MM.1S (cell line): ENCODE results near the gene GPR35.

Source experiments
- DNase-seq: peaks from one replicate; pipeline ENCODE4 v3.0.0-alpha.2; 2015
- H2AFZ ChIP-seq: fragments of 300-600 bp; sonication (generic); 2 replicates; pipeline ENCODE4 v1.6.0; 2016; ENCODE audit warnings: antibody characterized with exemption, low read length
- H3F3A ChIP-seq: fragments of 300-600 bp; sonication (generic); 2 replicates; pipeline ENCODE4 v1.6.1; 2016; ENCODE audit warnings: mild to moderate bottlenecking, antibody characterized with exemption, low read length, moderate library complexity, mixed read lengths; ENCODE audit not compliant: insufficient read depth
- H3K27ac ChIP-seq: fragments of 300-600 bp; sonication (generic); 2 replicates; pipeline ENCODE4 v1.5.1; 2016; ENCODE audit warnings: mild to moderate bottlenecking, low read length
- H3K27me3 ChIP-seq: fragments of 300-600 bp; sonication (generic); replicated peaks from 2 replicates; pipeline ENCODE4 v1.6.0; 2016; ENCODE audit warnings: low read length; ENCODE audit not compliant: insufficient read depth
- H3K36me3 ChIP-seq: fragments of 300-600 bp; sonication (generic); replicated peaks from 2 replicates; pipeline ENCODE4 v1.6.1; 2016; ENCODE audit warnings: mild to moderate bottlenecking, low read length, mixed read lengths; ENCODE audit not compliant: insufficient read depth
- H3K4me1 ChIP-seq: fragments of 300-600 bp; sonication (generic); 2 replicates; pipeline ENCODE4 v1.6.1; 2016; ENCODE audit warnings: low read length, mixed read lengths
- H3K4me2 ChIP-seq: fragments of 300-600 bp; sonication (generic); 2 replicates; pipeline ENCODE4 v1.6.0; 2016; ENCODE audit warnings: low read depth, low read length
- H3K4me3 ChIP-seq: fragments of 300-600 bp; sonication (generic); 2 replicates; pipeline ENCODE4 v1.5.1; 2016; ENCODE audit warnings: low read length, mixed read lengths
- H3K79me2 ChIP-seq: fragments of 300-600 bp; sonication (generic); 2 replicates; pipeline ENCODE4 v1.6.1; 2016; ENCODE audit warnings: mixed run types, low read length, mixed read lengths
- H3K9ac ChIP-seq: fragments of 300-600 bp; sonication (generic); 2 replicates; pipeline ENCODE4 v1.6.1; 2016; ENCODE audit warnings: low read length, mixed read lengths
- H3K9me2 ChIP-seq: fragments of 300-600 bp; sonication (generic); replicated peaks from 2 replicates; pipeline ENCODE4 v1.6.1; 2016; ENCODE audit warnings: mild to moderate bottlenecking, low read length, mixed read lengths; ENCODE audit not compliant: insufficient read depth
- H3K9me3 ChIP-seq: fragments of 300-600 bp; sonication (generic); replicated peaks from 2 replicates; pipeline ENCODE4 v1.6.1; 2016; ENCODE audit warnings: mild to moderate bottlenecking, low read length, mixed read lengths; ENCODE audit not compliant: insufficient read depth
- H4K20me1 ChIP-seq: fragments of 300-600 bp; sonication (generic); 2 replicates; pipeline ENCODE4 v1.6.1; 2016; ENCODE audit warnings: mild to moderate bottlenecking, low read length, moderate library complexity, mixed read lengths; ENCODE audit not compliant: insufficient read depth
- EZH2 ChIP-seq: fragments of 300-600 bp; sonication (generic); optimal IDR thresholded peaks from 2 replicates; pipeline ENCODE3; 2017; ENCODE audit warnings: low read depth, mild to moderate bottlenecking, antibody characterized with exemption, low read length, mixed read lengths
- EZH2phosphoT487 ChIP-seq: fragments of 300-600 bp; sonication (generic); IDR thresholded peaks from 2 replicates; pipeline ENCODE4 v1.6.1; 2018; ENCODE audit warnings: antibody characterized with exemption, low read length
- TF ChIP-seq, protein P1 (sequence below): fragments of 300-600 bp; sonication (generic); IDR thresholded peaks from 2 replicates; pipeline ENCODE4 v1.5.1; 2016; ENCODE audit warnings: antibody characterized with exemption, low read length, mixed read lengths

Gene GPR35

DNA sequence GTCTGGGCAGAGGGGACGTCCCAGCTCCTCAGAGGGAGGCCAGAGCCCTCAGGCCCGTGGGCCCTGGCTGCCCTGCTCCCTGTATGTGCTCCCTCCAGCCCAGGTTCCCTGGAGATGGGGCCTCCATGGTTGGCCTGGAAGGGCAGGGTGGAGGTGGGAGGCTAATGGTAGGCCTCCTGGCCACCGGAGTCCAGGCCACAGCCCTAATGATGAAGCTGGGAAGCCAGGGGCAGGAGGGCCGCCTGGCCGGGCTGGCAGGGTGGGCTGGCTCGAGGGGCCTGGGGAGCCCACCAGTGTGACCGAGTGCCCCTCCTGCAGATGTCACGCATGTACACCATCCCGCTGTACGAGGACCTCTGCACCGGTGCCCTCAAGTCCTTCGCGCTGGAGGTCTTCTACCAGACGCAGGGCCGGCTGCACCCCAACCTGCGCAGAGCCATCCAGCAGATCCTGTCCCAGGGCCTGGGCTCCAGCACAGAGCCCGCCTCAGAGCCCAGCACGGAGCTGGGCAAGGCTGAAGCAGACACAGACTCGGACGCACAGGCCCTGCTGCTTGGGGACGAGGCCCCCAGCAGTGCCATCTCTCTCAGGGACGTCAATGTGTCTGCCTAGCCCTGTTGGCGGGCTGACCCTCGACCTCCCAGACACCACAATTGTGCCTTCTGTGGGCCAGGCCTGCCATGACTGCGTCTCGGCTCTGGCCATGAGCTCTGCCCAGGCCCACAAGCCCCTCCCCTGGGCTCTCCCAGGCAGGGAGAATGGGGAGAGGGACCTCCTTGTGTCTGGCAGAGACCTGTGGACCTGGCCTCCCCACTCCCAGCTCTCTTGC is 47.8 kb upstream of the GPR35 start:
- TF ChIP-seq EZH2 (no peak), EZH2phosphoT487 (no peak)
- TF ChIP-seq, protein P1, sequence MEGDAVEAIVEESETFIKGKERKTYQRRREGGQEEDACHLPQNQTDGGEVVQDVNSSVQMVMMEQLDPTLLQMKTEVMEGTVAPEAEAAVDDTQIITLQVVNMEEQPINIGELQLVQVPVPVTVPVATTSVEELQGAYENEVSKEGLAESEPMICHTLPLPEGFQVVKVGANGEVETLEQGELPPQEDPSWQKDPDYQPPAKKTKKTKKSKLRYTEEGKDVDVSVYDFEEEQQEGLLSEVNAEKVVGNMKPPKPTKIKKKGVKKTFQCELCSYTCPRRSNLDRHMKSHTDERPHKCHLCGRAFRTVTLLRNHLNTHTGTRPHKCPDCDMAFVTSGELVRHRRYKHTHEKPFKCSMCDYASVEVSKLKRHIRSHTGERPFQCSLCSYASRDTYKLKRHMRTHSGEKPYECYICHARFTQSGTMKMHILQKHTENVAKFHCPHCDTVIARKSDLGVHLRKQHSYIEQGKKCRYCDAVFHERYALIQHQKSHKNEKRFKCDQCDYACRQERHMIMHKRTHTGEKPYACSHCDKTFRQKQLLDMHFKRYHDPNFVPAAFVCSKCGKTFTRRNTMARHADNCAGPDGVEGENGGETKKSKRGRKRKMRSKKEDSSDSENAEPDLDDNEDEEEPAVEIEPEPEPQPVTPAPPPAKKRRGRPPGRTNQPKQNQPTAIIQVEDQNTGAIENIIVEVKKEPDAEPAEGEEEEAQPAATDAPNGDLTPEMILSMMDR, result no peak
- Histone ChIP-seq H3K27me3 (no peaks in the 10 kb centered on the region), H3K4me1 (peaks cover 32% of the 10 kb centered on the region), H3K36me3 (no peaks in the 10 kb centered on the region), H3K4me2 (no peak overlapping the region), H3K27ac (peak overlapping the region; percentile 99; the same call in 1 of the 2 replicates), H3K4me3 (no peak overlapping the region), H3K9me2 (no peaks in the 10 kb centered on the region), H3K79me2 (peaks cover 23% of the 10 kb centered on the region), H3K9ac (no peak overlapping the region), H3K9me3 (no peaks in the 10 kb centered on the region), H2AFZ (no peak overlapping the region), H3F3A (peaks cover 27% of the 10 kb centered on the region), H4K20me1 (no peaks in the 10 kb centered on the region)
- DNase-seq, result no peak

DNA sequence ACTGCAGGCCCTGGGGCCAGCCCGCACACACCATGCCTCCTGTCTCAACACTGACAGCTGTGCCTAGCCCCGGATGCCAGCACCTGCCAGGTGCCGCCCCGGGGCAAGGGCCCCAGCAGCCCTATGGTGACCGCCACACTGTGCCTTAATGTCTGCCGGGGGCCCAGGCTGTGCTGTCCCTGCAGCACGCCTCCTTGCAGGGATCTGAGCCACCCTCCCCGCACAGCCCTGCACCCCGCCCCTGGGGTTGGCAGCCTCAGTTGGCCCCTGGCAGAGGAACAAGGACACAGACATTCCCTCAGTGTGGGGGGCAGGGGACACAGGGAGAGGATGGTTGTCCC is 47.2 kb upstream of the GPR35 start:
- peaks cover 38% of the 10 kb centered on the region for H3K4me1 ChIP-seq
- H3K4me2 ChIP-seq, result no peak overlapping the region
- H3K79me2 ChIP-seq, result peaks cover 23% of the 10 kb centered on the region
- H2AFZ ChIP-seq, result no peak overlapping the region
- no peak overlapping the region for H3K9ac ChIP-seq
- no peaks in the 10 kb centered on the region for H3K36me3 ChIP-seq
- peak overlapping the region; percentile 99; the same call in 1 of the 2 replicates for H3K27ac ChIP-seq
- H3K27me3 ChIP-seq, result no peaks in the 10 kb centered on the region
- H3K4me3 ChIP-seq, result no peak overlapping the region
- no peaks in the 10 kb centered on the region for H3K9me2 ChIP-seq
- H3F3A ChIP-seq, result peaks cover 27% of the 10 kb centered on the region
- no peak for DNase-seq
- no peaks in the 10 kb centered on the region for H3K9me3 ChIP-seq
- no peaks in the 10 kb centered on the region for H4K20me1 ChIP-seq
- no peak for TF ChIP-seq EZH2
- no peak for TF ChIP-seq EZH2phosphoT487
- TF ChIP-seq, protein P1, result no peak

DNA sequence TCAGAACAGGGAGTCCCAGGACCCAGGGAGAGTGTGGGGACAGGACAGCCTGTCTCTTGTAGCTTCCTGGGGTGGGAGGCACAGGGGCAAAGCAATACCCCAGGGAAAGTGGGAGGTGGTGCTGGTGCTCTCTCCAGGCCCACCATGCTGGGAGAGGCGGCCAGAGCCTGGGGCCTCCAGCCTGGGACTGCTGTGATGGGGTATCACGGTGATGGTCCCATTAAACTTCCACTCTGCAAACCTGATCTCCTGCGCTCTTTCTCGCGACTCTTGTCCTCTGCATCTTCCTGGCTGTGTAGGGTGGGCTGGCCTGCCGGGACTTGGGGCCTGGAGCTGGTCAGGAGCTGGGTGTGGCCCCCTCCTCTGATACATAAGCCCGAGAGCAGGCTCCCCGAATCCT is 46.8 kb upstream of the GPR35 start:
- no peak overlapping the region for H3K9ac ChIP-seq
- TF ChIP-seq EZH2, result no peak
- no peak for TF ChIP-seq EZH2phosphoT487
- TF ChIP-seq, protein P1, result no peak

More for the DNA sequence above, 46.8 kb upstream of the GPR35 start:
- Histone ChIP-seq H3K4me1 (peaks cover 41% of the 10 kb centered on the region), H3K79me2 (peaks cover 25% of the 10 kb centered on the region), H3K27ac (peak overlapping the region; percentile 99; the same call in 1 of the 2 replicates), H3F3A (peaks cover 27% of the 10 kb centered on the region), H3K9me2 (no peaks in the 10 kb centered on the region), H3K36me3 (no peaks in the 10 kb centered on the region), H3K4me2 (peak overlapping the region; percentile 35; the same call in 1 of the 2 replicates), H3K4me3 (no peak overlapping the region), H3K27me3 (no peaks in the 10 kb centered on the region), H4K20me1 (no peaks in the 10 kb centered on the region), H3K9me3 (no peaks in the 10 kb centered on the region), H2AFZ (no peak overlapping the region)
- no peak for DNase-seq
